OCI-M2 (cell line): ENCODE results near the gene GAPDH.
"Not testable (repeated sequence)": the region's sequence is repeated elsewhere in the genome, so short reads cannot be mapped to it uniquely, and the experiment has no call there.

ENCODE experiments used
- DNase-seq: peaks from one replicate; lab custom pipeline; 2025; ENCODE audit not compliant: unreplicated experiment; lab: John Stamatoyannopoulos, UW

Gene GAPDH

GRCh38 chr12:6541371-6542165 lies 7.3 kb downstream of the GAPDH start:
- no peak for DNase-seq

DNA sequence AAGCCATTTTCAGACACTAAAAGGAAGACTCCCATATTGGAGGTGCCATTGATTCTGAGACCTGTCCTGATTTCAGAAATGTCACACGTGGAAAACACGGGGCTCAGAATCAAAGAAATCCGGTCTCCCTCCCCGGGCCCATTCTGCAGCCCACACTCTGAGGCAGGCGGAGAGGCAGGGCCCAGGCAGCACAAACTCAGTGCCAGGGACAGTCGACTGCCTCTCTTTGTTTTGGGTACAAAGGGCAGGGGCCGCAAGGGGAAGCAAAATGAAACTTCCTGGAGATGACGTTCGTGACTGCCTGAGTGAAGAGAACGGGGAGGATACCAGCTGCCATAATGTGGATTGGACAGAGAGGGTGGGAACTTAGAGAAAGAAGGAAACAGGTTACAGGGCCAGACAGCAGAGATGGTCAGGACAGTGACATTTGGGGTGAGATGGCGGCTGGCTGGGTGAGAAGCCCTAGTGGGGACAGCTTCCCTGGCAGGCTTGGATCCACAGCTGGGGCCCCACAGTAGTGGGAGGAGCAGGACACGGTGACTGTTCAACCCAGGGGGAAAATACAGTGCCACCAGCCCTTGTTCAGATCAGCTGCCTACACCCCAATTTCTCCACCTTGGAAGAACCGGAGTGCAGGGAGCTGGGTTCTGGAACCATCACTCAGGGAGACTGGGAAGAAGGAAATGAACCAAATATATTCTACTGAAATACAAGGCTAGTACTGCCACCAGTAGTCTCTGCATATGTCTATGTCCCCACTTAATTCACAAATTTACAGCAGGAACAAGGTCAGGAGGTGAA lies 8.1 kb downstream of the GAPDH start:
- no peak for DNase-seq

- no peak for DNase-seq
Measured at GRCh38 chr12:6546016-6546415, 11.7 kb downstream of the GAPDH start.

DNA sequence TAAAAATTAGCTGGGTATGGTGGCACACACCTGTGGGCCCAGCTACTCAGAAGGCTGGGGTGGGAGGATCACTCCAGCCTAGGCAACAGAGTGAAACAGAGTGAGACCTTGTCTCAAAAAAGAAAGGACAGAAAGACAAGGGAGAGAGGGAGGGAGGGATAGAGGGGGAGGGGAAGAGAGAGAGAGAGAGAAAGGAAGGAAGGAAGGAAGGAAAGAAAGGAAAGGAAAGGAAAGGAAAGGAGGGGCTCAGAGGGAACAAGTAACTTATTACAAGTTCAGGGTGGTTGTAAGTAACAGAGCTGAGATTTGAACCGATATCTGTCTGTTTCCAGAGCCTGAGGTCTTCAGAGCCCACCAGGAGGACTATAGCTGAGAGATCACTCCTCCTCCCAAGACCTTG lies 13.2 kb downstream of the GAPDH start:
- no peak for DNase-seq

- no peak for DNase-seq
Measured at GRCh38 chr12:6547987-6548386, 13.7 kb downstream of the GAPDH start.

- DNase-seq = no peak
Measured at GRCh38 chr12:6548556-6548955, 14.2 kb downstream of the GAPDH start.

- no peak for DNase-seq
Measured at GRCh38 chr12:6548966-6549683, 14.8 kb downstream of the GAPDH start.

DNA sequence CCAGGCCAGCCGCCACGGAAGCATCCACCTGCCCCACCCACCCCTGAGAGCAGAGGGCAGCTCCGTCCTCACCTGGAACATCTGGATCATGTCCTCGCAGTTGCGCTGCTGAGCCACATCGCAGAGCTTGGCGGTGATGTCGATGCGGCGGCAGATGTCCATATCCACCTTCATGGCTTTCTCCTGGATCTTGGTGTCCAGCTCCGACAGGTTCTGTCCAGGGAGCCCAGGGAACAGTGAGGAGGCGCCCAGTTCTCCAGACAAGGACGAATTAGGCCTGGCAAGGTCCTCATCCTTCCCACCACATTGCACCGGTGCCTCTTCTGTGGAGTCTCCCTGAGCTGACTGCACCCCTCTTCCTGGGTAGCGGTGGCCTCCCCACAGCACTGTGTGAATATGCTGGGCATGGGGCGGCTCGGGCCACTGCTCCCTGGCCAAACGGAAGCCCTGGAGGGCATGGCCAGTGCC lies 15.4 kb downstream of the GAPDH start:
- DNase-seq = no peak

DNA sequence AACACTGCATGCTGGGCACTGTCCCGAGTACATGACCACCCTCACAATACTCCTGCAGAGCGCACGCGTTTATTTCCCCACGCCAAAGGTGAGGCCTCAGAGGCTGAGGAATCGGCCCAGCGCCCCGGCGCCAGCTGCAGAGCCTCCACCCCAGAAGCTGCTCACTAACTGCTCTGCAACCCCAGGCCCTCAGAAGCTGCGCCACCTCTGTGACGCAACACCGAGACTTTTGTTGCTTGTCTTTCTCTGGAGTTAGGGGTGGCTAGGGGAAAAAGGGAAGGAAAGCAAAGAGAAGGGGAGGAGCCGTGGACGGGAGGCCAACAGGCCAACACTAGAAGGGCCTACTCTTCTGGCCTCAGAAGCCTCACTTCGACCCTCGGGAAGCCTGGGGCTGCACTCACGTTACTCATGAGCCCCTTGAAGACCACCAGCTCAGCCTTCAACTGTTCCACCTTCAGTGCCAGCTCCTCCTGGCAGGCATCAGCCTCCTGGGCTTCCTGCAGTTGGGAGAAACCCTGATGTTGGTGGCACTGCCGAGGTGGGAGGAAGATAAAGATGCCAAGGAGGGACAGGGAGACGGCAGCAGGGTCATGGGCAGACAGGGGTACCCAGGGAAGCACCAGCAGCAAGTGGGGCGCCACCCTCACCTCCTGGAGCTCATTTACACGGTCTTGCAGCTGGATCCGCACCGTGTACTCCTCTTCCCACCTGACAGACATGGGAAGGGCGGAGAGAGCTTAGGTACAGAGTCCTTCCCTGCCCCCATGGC lies 16.2 kb downstream of the GAPDH start:
- no peak for DNase-seq

DNA sequence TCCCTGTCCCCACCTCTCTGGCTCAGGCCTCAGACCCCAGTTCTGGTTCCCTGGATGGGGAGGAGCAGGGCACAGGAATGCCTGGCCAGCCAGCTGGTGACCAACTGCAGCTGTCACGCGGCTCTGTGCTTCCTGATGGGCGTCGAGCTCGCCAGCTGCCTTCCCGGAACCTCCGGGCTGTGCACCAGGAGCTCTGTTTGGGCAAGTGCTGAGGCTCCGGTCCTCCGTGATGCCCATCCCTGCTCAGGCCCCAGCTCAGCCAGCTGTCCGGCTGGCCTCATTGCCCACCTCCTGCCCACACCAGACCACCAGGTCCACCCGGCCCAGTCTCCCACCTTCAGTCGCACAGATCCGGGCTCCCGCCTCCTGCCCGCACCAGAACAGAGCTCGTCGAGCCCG lies 16.7 kb downstream of the GAPDH start:
- no peak for DNase-seq

GRCh38 chr12:6551496-6552139 lies 17.3 kb downstream of the GAPDH start:
- DNase-seq = no peak

DNA sequence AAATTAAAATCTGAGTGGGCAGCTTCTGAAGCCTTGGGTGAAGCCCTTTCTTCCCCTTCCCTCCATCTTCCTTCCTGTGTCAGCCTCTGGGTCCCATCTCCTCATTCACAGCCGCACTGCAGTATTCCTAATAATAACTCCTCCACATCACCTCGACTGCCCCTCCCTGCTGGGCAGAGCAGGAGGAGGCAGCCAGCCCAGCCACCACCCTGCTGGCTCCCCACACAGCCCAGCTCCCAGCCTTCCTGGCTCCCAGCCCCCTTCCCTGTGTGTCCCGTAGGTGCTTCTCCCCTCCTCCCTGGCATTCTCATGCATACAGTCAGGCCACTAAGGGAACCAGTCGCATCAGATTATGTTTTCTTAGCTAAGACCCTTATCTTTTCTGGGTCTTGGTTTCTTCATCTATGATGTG lies 17.8 kb downstream of the GAPDH start:
- DNase-seq = no peak

- DNase-seq = no peak
Measured at GRCh38 chr12:6553051-6553868, 18.9 kb downstream of the GAPDH start.

- DNase-seq = no peak
Measured at GRCh38 chr12:6554168-6555017, 20.1 kb downstream of the GAPDH start.

GRCh38 chr12:6555018-6555691 lies 20.8 kb downstream of the GAPDH start:
- DNase-seq = no peak

DNA sequence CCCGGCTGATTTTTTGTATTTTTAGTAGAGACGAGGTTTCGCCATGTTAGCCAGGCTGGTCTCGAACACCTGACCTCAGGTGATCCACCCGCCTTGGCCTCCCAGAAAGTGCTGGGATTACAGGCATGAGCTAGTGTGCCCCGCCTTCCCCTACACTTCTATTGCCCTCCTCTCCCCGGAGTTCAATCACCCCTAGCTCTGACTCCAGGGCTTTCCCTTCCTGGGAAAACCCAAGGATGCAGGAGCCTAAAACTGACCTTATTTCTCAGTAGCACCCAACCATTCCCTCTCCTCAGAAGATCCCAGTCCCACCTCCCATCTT lies 22.1 kb downstream of the GAPDH start:
- DNase-seq = not testable (repeated sequence)

DNA sequence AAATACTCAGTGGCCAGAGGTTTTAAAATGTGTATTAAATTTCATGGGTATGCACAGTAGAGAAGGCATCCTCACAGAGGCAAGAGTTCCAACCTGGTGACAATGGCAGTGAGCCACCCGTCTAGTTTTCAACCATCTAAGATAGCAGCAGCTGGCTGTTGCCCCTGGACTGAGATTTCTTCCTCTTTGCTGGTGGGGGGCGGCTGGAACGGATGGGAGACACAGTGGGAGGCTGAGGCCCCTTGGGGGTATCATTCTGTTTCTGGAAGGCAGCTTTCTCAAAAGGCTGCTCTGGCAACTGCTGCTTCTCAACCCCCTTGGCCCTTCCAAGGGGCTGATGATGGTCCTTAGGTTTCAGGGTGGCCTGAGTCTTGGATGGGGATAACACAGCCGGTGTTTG lies 22.5 kb downstream of the GAPDH start:
- no peak for DNase-seq
